Measurements from ENCODE around the gene TRIM46.

- TF ChIP-seq, protein P1, sequence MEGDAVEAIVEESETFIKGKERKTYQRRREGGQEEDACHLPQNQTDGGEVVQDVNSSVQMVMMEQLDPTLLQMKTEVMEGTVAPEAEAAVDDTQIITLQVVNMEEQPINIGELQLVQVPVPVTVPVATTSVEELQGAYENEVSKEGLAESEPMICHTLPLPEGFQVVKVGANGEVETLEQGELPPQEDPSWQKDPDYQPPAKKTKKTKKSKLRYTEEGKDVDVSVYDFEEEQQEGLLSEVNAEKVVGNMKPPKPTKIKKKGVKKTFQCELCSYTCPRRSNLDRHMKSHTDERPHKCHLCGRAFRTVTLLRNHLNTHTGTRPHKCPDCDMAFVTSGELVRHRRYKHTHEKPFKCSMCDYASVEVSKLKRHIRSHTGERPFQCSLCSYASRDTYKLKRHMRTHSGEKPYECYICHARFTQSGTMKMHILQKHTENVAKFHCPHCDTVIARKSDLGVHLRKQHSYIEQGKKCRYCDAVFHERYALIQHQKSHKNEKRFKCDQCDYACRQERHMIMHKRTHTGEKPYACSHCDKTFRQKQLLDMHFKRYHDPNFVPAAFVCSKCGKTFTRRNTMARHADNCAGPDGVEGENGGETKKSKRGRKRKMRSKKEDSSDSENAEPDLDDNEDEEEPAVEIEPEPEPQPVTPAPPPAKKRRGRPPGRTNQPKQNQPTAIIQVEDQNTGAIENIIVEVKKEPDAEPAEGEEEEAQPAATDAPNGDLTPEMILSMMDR (IDR thresholded peaks at IDR 0.05), result no peak
- TF ChIP-seq, protein P2, sequence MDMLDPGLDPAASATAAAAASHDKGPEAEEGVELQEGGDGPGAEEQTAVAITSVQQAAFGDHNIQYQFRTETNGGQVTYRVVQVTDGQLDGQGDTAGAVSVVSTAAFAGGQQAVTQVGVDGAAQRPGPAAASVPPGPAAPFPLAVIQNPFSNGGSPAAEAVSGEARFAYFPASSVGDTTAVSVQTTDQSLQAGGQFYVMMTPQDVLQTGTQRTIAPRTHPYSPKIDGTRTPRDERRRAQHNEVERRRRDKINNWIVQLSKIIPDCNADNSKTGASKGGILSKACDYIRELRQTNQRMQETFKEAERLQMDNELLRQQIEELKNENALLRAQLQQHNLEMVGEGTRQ (IDR thresholded peaks at IDR 0.05), result no peak
- TF ChIP-seq KDM5A (IDR thresholded peaks at IDR 0.05) (no peak), ESRRA (IDR thresholded peaks at IDR 0.05; ENCODE audit: borderline replicate concordance, low read length) (no peak), CBX2 (IDR thresholded peaks at IDR 0.05; ENCODE audit: borderline replicate concordance, low read depth) (no peak), FOSB (CRISPR knock-in tag; IDR thresholded peaks at IDR 0.05) (no peak), RAD21 (conservative IDR thresholded peaks at IDR 0.05 in 1 of 2, IDR thresholded peaks at IDR 0.05 in 1 of 2) (no peak), BHLHE40 (IDR thresholded peaks at IDR 0.05; ENCODE audit: low read depth, low read length) (no peak), EP300 (IDR thresholded peaks at IDR 0.05) (no peak), CHD2 (IDR thresholded peaks at IDR 0.05; ENCODE audit: low read length, partially characterized antibody) (no peak), TP53 (CRISPR knock-in tag; IDR thresholded peaks at IDR 0.05) (no peak)
- TF ChIP-seq, protein P3, sequence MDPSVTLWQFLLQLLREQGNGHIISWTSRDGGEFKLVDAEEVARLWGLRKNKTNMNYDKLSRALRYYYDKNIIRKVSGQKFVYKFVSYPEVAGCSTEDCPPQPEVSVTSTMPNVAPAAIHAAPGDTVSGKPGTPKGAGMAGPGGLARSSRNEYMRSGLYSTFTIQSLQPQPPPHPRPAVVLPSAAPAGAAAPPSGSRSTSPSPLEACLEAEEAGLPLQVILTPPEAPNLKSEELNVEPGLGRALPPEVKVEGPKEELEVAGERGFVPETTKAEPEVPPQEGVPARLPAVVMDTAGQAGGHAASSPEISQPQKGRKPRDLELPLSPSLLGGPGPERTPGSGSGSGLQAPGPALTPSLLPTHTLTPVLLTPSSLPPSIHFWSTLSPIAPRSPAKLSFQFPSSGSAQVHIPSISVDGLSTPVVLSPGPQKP (IDR thresholded peaks at IDR 0.05; ENCODE audit: low read depth, low read length), result no peak
Observed at GRCh38 chr1:155128755-155129473, 44.7 kb upstream of the TRIM46 start.
